ENCODE measurements around the gene CRIP3.

DNA sequence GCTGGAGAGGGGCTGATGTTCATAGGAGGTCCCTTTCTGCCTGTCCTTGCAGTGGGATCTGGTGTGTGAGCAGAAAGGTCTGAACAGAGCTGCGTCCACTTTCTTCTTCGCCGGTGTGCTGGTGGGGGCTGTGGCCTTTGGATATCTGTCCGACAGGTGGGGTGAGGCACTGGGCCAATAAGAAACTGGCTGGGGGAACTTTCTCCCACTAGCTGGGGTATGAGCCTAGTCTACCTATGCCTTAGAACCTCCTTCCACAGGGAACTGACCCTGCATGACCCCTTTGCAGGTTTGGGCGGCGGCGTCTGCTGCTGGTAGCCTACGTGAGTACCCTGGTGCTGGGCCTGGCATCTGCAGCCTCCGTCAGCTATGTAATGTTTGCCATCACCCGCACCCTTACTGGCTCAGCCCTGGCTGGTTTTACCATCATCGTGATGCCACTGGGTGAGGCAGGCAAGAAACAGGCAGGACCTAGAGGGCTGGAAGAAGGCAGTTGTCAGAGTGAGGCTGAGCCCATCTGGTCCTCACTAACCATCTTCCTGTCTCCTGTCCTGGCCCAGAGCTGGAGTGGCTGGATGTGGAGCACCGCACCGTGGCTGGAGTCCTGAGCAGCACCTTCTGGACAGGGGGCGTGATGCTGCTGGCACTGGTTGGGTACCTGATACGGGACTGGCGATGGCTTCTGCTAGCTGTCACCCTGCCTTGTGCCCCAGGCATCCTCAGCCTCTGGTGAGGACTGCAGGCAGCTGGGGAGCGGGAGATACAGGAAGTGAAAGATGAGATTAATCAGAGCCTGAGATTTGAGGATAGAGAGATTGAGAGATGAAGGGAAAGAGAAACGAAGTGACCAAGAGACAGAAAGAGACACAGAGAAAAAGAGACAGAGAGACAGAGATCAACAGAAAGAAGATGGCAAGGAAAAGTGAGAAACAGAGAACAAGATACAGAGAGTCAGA is 9.0 kb downstream of the CRIP3 start:
- TF ChIP-seq POLR2AphosphoS5 (IDR thresholded peaks at IDR 0.05), result no peak
- no peak for TF ChIP-seq POLR2A (IDR thresholded peaks at IDR 0.05)
- TF ChIP-seq, protein P1, sequence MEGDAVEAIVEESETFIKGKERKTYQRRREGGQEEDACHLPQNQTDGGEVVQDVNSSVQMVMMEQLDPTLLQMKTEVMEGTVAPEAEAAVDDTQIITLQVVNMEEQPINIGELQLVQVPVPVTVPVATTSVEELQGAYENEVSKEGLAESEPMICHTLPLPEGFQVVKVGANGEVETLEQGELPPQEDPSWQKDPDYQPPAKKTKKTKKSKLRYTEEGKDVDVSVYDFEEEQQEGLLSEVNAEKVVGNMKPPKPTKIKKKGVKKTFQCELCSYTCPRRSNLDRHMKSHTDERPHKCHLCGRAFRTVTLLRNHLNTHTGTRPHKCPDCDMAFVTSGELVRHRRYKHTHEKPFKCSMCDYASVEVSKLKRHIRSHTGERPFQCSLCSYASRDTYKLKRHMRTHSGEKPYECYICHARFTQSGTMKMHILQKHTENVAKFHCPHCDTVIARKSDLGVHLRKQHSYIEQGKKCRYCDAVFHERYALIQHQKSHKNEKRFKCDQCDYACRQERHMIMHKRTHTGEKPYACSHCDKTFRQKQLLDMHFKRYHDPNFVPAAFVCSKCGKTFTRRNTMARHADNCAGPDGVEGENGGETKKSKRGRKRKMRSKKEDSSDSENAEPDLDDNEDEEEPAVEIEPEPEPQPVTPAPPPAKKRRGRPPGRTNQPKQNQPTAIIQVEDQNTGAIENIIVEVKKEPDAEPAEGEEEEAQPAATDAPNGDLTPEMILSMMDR (IDR thresholded peaks at IDR 0.05), result no peak
